Neural crest cell (in vitro differentiated cells): ENCODE measurements around the gene TOP3A. TPM values are rescaled to one million over a fixed set of nuclear protein-coding genes. Genes with fewer than 3 reads are reported as not detected.
"Not testable (repeated sequence)": the region's sequence is repeated elsewhere in the genome, so short reads cannot be mapped to it uniquely, and the experiment has no call there.

Experiments
- DNase-seq: peaks from one replicate; pipeline ENCODE4 v3.0.0; 2021; ENCODE audit warnings: low read depth, mixed read lengths, low spot score
- H3K27ac Mint-ChIP-seq: one replicate; pipeline ENCODE4 v1.8.0; 2021; ENCODE audit warnings: mild to moderate bottlenecking, mixed read lengths; ENCODE audit not compliant: unreplicated experiment
- H3K27me3 Mint-ChIP-seq: 2 replicates; pipeline ENCODE4 v1.8.0; 2021; ENCODE audit warnings: low read depth, mild to moderate bottlenecking, mixed read lengths
- H3K36me3 Mint-ChIP-seq: 2 replicates; pipeline ENCODE4 v1.8.0; 2021; ENCODE audit warnings: low read depth, mild to moderate bottlenecking, mixed read lengths
- H3K4me1 Mint-ChIP-seq: 2 replicates; pipeline ENCODE4 v1.8.0; 2021; ENCODE audit warnings: mixed read lengths
- H3K4me3 Mint-ChIP-seq: one replicate; pipeline ENCODE4 v1.8.0; 2021; ENCODE audit warnings: mild to moderate bottlenecking, mixed read lengths
- H3K9me3 Mint-ChIP-seq: 2 replicates; pipeline ENCODE4 v1.8.0; 2021; ENCODE audit warnings: mixed read lengths
- CTCF ChIP-seq: fragments of 200-600 bp; sonication (generic); conservative IDR thresholded peaks from 2 replicates; pipeline ENCODE4 v1.5.0; 2021; ENCODE audit warnings: antibody characterized with exemption, mild to moderate bottlenecking
- total RNA-seq: library from RNA; stranded (reverse); gene quantifications from 2 replicates; pipeline ENCODE4 v1.2.1, GENCODE V29; 2021

Gene TOP3A
- total RNA-seq, 1 donor from 2014 or later, result 107 TPM

- Mint-ChIP-seq H3K9me3 (no peaks in the 10 kb centered on the region), H3K27ac (no peak overlapping the region), H3K4me3 (no peak overlapping the region), H3K4me1 (no peaks in the 10 kb centered on the region), H3K27me3 (no peaks in the 10 kb centered on the region), H3K36me3 (peaks cover 40% of the 10 kb centered on the region)
- no peak for TF ChIP-seq CTCF
- no peak for DNase-seq
These were observed 25.1 kb upstream of the TOP3A start for GRCh38 chr17:18339933-18340332.

- DNase-seq, H3K27me3 Mint-ChIP-seq, H3K27ac Mint-ChIP-seq, H3K9me3 Mint-ChIP-seq, H3K4me3 Mint-ChIP-seq, H3K4me1 Mint-ChIP-seq: not testable (repeated sequence)
- peaks cover 45% of the 10 kb centered on the region for H3K36me3 Mint-ChIP-seq
These were observed 23.4 kb upstream of the TOP3A start for GRCh38 chr17:18338158-18338557.

GRCh38 chr17:18332909-18333489, 18.2 kb upstream of the TOP3A start:
- DNase-seq, result no peak
- no peak overlapping the region for H3K4me3 Mint-ChIP-seq
- no peaks in the 10 kb centered on the region for H3K4me1 Mint-ChIP-seq
- peaks cover 20% of the 10 kb centered on the region for H3K36me3 Mint-ChIP-seq
- TF ChIP-seq CTCF, result no peak
- no peak overlapping the region for H3K27ac Mint-ChIP-seq
- no peaks in the 10 kb centered on the region for H3K9me3 Mint-ChIP-seq
- no peaks in the 10 kb centered on the region for H3K27me3 Mint-ChIP-seq

GRCh38 chr17:18331879-18332278, 17.1 kb upstream of the TOP3A start:
- H3K9me3 Mint-ChIP-seq, result no peaks in the 10 kb centered on the region
- H3K27me3 Mint-ChIP-seq, result no peaks in the 10 kb centered on the region
- no peak overlapping the region for H3K27ac Mint-ChIP-seq
- no peak for TF ChIP-seq CTCF
- DNase-seq, result no peak
- H3K4me3 Mint-ChIP-seq, result no peak overlapping the region
- H3K36me3 Mint-ChIP-seq, result peaks cover 17% of the 10 kb centered on the region
- no peaks in the 10 kb centered on the region for H3K4me1 Mint-ChIP-seq

- no peak overlapping the region for H3K4me3 Mint-ChIP-seq
- no peaks in the 10 kb centered on the region for H3K4me1 Mint-ChIP-seq
- no peaks in the 10 kb centered on the region for H3K9me3 Mint-ChIP-seq
- no peak overlapping the region for H3K27ac Mint-ChIP-seq
- DNase-seq, result no peak
- no peak for TF ChIP-seq CTCF
- H3K27me3 Mint-ChIP-seq, result no peaks in the 10 kb centered on the region
- H3K36me3 Mint-ChIP-seq, result peaks cover 7% of the 10 kb centered on the region
These were observed 13.9 kb upstream of the TOP3A start for GRCh38 chr17:18328643-18329204.

- no peak overlapping the region for H3K27ac Mint-ChIP-seq
- H3K4me3 Mint-ChIP-seq, result no peak overlapping the region
- no peaks in the 10 kb centered on the region for H3K9me3 Mint-ChIP-seq
- peaks cover 7% of the 10 kb centered on the region for H3K36me3 Mint-ChIP-seq
- no peak for DNase-seq
- no peaks in the 10 kb centered on the region for H3K27me3 Mint-ChIP-seq
- TF ChIP-seq CTCF, result no peak
- no peaks in the 10 kb centered on the region for H3K4me1 Mint-ChIP-seq
These were observed 12.8 kb upstream of the TOP3A start for GRCh38 chr17:18327556-18327955.
